Activated CD4-positive, alpha-beta memory T cell treated with anti-CD3 and anti-CD28 coated beads for 36 hours (primary cell): ENCODE data around the gene OR1A1. TPM values are rescaled to one million over a fixed set of nuclear protein-coding genes. Genes with fewer than 3 reads are reported as not detected.
A peak's percentile ranks its signal among the peaks of the same experiment; 100 is the strongest.
"Not testable (repeated sequence)": the region's sequence is repeated elsewhere in the genome, so short reads cannot be mapped to it uniquely, and the experiment has no call there.

Source experiments
- CTCF ChIA-PET: fragments of 350-600 bp; sonication (Branson Sonifier 250); formaldehyde crosslinking; loops from one replicate; lab custom pipeline; 2021; ENCODE audit warnings: antibody characterized with exemption, inconsistent platforms; lab: Charles Lee
- POLR2A ChIA-PET: fragments of 350-600 bp; sonication (Branson Sonifier 250); formaldehyde crosslinking; loops from one replicate; lab custom pipeline; 2021; ENCODE audit warnings: antibody characterized with exemption; lab: Charles Lee
- DNase-seq: peaks from one replicate; pipeline ENCODE4 v3.0.0-alpha.2; 2020
- H3K27ac Mint-ChIP-seq: one replicate; pipeline ENCODE4 v1.8.0; 2021; ENCODE audit warnings: mixed read lengths
- H3K27me3 Mint-ChIP-seq: one replicate; pipeline ENCODE4 v1.8.0; 2021; ENCODE audit warnings: mixed read lengths
- H3K36me3 Mint-ChIP-seq: one replicate; pipeline ENCODE4 v1.8.0; 2021; ENCODE audit warnings: mixed read lengths
- H3K4me1 Mint-ChIP-seq: one replicate; pipeline ENCODE4 v1.8.0; 2021; ENCODE audit warnings: low read depth, mixed read lengths
- H3K4me3 Mint-ChIP-seq: one replicate; pipeline ENCODE4 v1.8.0; 2021; ENCODE audit warnings: mild to moderate bottlenecking, mixed read lengths
- H3K9me3 Mint-ChIP-seq: one replicate; pipeline ENCODE4 v1.8.0; 2021; ENCODE audit warnings: mixed read lengths
- intact Hi-C: fragments of 100-400 bp; cut with micrococcal nuclease; formaldehyde crosslinking; loops from one replicate; pipeline ENCODE4 v1.15.1; 2023
- total RNA-seq, 2 experiments: library from RNA; stranded (reverse); gene quantifications; one replicate each; pipeline ENCODE4 v1.2.3, GENCODE V29; 2021

The OR1A1 gene, protein sequence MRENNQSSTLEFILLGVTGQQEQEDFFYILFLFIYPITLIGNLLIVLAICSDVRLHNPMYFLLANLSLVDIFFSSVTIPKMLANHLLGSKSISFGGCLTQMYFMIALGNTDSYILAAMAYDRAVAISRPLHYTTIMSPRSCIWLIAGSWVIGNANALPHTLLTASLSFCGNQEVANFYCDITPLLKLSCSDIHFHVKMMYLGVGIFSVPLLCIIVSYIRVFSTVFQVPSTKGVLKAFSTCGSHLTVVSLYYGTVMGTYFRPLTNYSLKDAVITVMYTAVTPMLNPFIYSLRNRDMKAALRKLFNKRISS
- not detected for total RNA-seq

DNA sequence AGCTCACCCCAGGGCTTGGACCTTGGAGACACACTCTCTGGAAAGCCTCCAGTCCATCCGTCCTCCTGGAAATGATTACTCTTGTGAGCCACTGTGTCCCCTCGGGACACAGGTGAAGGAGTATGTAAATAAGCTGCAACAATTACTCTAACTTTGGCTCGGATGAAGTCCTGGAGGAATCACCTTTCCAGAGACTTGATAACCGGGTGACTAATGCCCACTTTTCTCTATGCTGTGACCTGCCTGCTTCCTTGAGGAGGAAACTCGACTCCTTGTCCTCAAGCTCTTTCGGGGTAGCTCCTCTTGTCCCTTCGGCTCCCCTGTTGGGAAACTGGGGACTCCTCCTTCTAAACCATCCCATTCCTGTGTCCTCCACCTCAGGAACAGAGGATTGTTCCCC, at the start of gene OR1A1:
Gene OR1A1, plus strand, starts transcription at position 301 of the 400 bp plus-strand sequence. CDS start 7,954 bp downstream, outside the sequence.
- Mint-ChIP-seq H3K27me3 (peaks cover 10% of the 10 kb centered on the region), H3K4me1 (no peaks in the 10 kb centered on the region), H3K36me3 (no peaks in the 10 kb centered on the region), H3K27ac (no peak within 1 kb of the TSS), H3K4me3 (no peak within 1 kb of the TSS), H3K9me3 (peaks cover 6% of the 10 kb centered on the region)
- intact Hi-C loops, result no loop called here
- DNase-seq, result no peak
- ChIA-PET POLR2A (interaction anchor here (0.7 kb wide), 1 partner anchor 188 kb away, joined by 3 read pairs; no protein-coding TSS in a partner anchor), CTCF (no interaction called here)

DNA sequence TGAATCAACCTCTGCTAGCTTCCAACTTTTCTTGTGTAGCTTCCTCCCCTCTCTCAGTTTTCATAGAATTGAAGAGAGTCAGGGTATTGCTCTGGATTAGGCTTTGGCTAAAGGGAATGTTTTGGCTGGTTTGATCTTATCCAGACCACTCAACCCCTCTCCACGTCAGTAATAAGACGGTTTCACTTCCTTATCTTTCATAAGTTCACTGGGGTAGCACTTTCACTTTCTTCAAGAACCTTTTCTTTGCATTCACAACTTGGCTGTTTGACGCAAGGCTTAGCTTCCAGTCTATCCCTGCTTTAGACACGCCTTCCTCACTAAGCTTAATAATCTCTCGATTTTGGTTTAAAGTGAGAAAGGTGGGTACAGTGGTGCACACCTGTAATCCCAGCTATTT, 39.9 kb upstream of the OR1A1 start:
- peaks cover 2% of the 10 kb centered on the region for H3K4me1 Mint-ChIP-seq
- intact Hi-C loops, result no loop called here
- DNase-seq, result no peak
- H3K9me3 Mint-ChIP-seq, result peaks cover 9% of the 10 kb centered on the region
- H3K27ac Mint-ChIP-seq, result no peak overlapping the region
- H3K36me3 Mint-ChIP-seq, result peaks cover 3% of the 10 kb centered on the region
- ChIA-PET CTCF (no interaction called here), POLR2A (no interaction called here)
- H3K27me3 Mint-ChIP-seq, result peaks cover 13% of the 10 kb centered on the region
- no peak overlapping the region for H3K4me3 Mint-ChIP-seq

DNA sequence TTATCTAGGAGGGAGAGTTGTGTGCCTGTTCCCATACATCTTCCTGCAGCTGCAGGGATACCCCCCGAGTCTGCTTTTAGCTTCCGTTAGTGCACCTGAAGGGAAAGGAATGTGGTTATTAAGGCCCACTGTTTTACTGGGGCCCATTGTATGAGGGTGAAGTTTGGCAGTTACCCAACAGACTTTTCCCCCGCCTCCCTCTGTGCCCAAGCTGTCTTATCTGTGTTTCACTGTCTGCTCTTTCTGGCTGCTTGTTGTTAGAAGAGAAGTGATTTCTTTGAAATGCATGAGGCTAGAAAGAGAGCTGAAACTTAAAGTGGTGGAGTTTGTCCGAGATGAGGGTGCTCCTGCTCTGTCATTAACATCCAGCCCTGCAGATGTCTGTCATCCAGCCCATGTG, 17.5 kb upstream of the OR1A1 start:
- Mint-ChIP-seq H3K36me3 (no peaks in the 10 kb centered on the region), H3K4me3 (no peak overlapping the region), H3K27me3 (peaks cover 10% of the 10 kb centered on the region), H3K4me1 (no peaks in the 10 kb centered on the region), H3K9me3 (no peaks in the 10 kb centered on the region), H3K27ac (no peak overlapping the region)
- intact Hi-C loops, result no loop called here
- DNase-seq, result no peak
- ChIA-PET POLR2A (no interaction called here), CTCF (no interaction called here)

DNA sequence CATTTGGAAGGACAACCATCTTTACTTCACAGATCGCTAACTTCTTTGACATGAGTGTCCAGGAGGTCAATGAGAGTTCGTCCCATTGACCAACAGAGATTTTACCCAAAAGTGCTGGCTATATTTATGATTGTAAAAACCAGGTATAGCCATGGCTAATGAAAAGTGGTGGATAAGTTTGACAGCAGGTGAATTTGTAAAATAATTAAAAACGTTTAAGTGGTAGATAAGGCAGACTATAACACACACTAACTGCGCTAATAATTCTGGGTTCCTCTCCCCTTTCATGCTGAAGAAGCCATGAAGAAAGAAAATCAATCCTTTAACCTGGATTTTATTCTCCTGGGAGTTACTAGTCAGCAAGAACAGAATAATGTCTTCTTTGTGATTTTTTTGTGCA, 10.2 kb upstream of the OR1A1 start, which contains the start of gene OR1A2:
Gene OR1A2, plus strand, starts transcription at position 301 of the 400 bp plus-strand sequence. Its CDS starts 0 bp downstream, at position 301.
- no peaks in the 10 kb centered on the region for H3K4me1 Mint-ChIP-seq

DNA sequence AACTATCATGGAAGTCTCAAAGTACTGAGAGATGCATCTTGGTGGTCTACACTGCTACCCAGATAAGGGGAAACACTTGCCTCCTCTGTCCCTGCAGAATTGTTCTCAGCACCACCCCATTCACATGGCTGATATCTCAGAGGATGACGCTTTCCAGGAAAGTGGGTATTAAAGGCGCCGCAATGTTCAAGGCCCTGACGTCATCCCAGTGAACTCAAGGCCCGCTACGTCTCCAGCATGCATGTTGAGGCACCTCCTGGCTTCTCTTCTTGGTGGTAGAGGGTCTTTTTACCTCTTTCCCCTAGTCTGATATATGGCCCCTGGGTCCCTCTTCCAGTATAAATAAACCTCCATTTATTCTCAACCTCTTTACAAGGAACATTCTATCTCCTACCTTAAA, 1.0 kb downstream of the OR1A1 start:
- H3K4me1 Mint-ChIP-seq, result no peaks in the 10 kb centered on the region
- ChIA-PET POLR2A (no interaction called here), CTCF (no interaction called here)
- H3K9me3 Mint-ChIP-seq, result peaks cover 6% of the 10 kb centered on the region
- no peak overlapping the region for H3K27ac Mint-ChIP-seq
- DNase-seq, result no peak
- no peak overlapping the region for H3K4me3 Mint-ChIP-seq
- intact Hi-C loops, result no loop called here
- H3K36me3 Mint-ChIP-seq, result no peaks in the 10 kb centered on the region
- peaks cover 10% of the 10 kb centered on the region for H3K27me3 Mint-ChIP-seq

More for the DNA sequence above, 10.2 kb upstream of the OR1A1 start, which contains the start of gene OR1A2:
- POLR2A ChIA-PET, result no interaction called here
- peaks cover 28% of the 10 kb centered on the region for H3K27me3 Mint-ChIP-seq
- DNase-seq, result no peak
- no peaks in the 10 kb centered on the region for H3K36me3 Mint-ChIP-seq
- CTCF ChIA-PET, result no interaction called here
- peaks cover 12% of the 10 kb centered on the region for H3K9me3 Mint-ChIP-seq
- no peak within 1 kb of the TSS for H3K4me3 Mint-ChIP-seq
- intact Hi-C loops, result no loop called here
- no peak within 1 kb of the TSS for H3K27ac Mint-ChIP-seq

DNA sequence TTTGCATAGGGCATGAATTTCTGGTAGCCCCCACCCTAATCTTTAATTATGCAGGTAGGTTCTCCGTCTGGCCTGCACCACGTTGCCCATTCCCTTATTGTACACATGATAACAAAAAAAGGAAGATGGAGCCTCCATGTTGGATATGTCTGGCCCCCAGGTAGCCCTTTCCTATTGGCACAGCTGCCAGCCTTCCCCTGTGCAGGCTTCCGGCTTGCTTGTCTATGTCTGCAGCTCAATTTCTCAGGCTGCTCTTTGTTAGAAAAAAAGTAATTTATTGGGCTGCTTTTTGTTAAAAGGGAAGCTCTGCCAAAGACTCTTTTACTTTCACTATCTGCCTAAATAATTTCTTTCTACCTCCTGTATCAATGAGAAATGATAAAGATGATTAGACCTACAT, 5.5 kb downstream of the OR1A1 start:
- intact Hi-C loops, result no loop called here
- peaks cover 5% of the 10 kb centered on the region for H3K9me3 Mint-ChIP-seq
- no peak overlapping the region for H3K27ac Mint-ChIP-seq
- H3K27me3 Mint-ChIP-seq, result peaks cover 15% of the 10 kb centered on the region
- no peak overlapping the region for H3K4me3 Mint-ChIP-seq
- ChIA-PET POLR2A (no interaction called here), CTCF (no interaction called here)
- no peaks in the 10 kb centered on the region for H3K36me3 Mint-ChIP-seq
- no peaks in the 10 kb centered on the region for H3K4me1 Mint-ChIP-seq
- DNase-seq, result no peak

DNA sequence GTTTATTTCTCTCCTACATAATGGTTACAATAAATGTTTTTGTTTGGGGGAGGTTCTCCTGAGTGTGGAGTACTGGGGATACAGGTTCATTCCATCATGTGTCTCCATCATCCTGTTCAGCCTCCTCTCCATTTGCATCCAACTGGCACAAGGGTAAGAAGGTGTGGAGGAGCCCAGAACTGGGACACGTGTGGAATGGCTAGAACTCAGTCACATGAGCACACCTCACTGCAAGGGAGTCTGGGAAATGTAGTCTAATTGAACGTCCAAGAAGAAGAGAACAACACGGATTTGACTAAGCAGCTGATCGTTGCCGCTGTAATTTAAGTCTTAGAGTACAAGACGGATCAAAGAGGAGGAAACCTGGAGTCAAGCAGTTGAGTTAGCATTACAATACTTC, 6.1 kb downstream of the OR1A1 start:
- H3K9me3 Mint-ChIP-seq, result peaks cover 10% of the 10 kb centered on the region
- no peak for DNase-seq
- intact Hi-C loops, result no loop called here
- POLR2A ChIA-PET, result no interaction called here
- H3K4me3 Mint-ChIP-seq, result no peak overlapping the region
- H3K27me3 Mint-ChIP-seq, result peaks cover 16% of the 10 kb centered on the region
- CTCF ChIA-PET, result no interaction called here
- no peaks in the 10 kb centered on the region for H3K36me3 Mint-ChIP-seq
- no peaks in the 10 kb centered on the region for H3K4me1 Mint-ChIP-seq
- H3K27ac Mint-ChIP-seq, result no peak overlapping the region

DNA sequence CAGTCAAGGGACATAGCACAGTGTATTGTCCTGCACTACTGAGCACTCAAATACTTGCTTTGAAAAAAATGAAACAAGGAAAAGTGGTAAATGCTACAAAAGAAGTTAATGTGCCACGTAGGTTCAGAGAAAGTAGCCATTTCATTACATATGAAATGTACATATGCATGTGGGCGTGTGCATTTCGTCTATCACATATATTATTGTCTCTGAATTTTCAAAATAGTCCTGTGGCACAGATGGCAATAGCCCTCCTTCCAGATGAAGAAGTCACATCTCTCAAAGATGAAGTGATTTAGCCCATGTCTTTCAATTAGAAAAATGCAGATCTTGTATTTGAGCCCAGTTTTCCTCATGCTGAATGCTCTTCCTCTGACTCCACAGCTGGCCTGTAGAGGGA, 12.5 kb downstream of the OR1A1 start:
- DNase-seq, CTCF ChIA-PET, intact Hi-C loops, H3K4me3 Mint-ChIP-seq, POLR2A ChIA-PET, H3K27ac Mint-ChIP-seq, H3K36me3 Mint-ChIP-seq: not testable (repeated sequence)
- H3K9me3 Mint-ChIP-seq, result peaks cover 13% of the 10 kb centered on the region
- H3K4me1 Mint-ChIP-seq, result peaks cover 14% of the 10 kb centered on the region
- peaks cover 10% of the 10 kb centered on the region for H3K27me3 Mint-ChIP-seq

DNA sequence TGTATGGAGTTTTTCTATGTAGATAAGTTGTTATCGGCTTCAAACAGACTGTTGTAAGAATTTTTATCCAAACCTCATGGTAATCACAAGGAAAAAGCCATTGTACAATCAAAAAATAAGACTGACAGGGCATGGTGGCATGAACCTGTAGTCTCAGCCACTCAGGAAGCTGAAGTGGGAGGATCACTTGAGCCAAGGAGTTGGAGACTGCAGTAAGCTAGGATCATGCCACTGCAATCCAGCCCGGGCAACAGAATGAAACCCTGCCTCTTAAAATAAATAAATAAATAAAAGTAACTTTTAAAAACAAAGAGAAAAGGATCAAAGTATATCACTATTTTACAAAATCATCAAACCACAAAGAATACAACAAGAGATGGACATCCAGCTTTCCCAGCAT, 14.4 kb downstream of the OR1A1 start:
- no peak for DNase-seq
- Mint-ChIP-seq H3K9me3 (peaks cover 13% of the 10 kb centered on the region), H3K27me3 (peaks cover 5% of the 10 kb centered on the region), H3K4me3 (no peak overlapping the region), H3K4me1 (peaks cover 14% of the 10 kb centered on the region), H3K27ac (no peak overlapping the region), H3K36me3 (no peaks in the 10 kb centered on the region)
- ChIA-PET CTCF (no interaction called here), POLR2A (no interaction called here)
- intact Hi-C loops, result no loop called here

DNA sequence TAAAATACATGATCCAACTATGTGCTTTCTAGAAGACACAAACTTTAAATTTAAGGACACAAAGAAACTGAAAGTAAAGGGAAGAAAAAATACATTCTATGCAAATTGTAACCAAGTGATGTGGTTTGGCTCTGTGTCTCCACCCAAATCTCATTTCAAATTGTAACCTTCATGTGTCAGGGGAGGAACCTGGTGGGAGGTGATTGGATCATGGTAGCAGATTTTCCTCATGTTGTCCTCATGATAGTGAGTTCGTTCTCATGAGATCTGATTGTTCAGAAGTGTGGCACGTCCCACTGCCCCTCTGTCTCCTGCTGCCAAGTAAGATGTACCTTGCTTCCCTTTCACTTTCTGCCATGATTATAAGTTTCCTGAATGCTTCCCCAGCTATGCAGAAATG, 15.0 kb downstream of the OR1A1 start:
- peak overlapping the region; percentile 38 for H3K27ac Mint-ChIP-seq
- intact Hi-C loops, result no loop called here
- POLR2A ChIA-PET, result no interaction called here
- H3K36me3 Mint-ChIP-seq, result no peaks in the 10 kb centered on the region
- H3K4me3 Mint-ChIP-seq, result peak overlapping the region; percentile 60
- H3K9me3 Mint-ChIP-seq, result peaks cover 9% of the 10 kb centered on the region
- H3K27me3 Mint-ChIP-seq, result peaks cover 4% of the 10 kb centered on the region
- DNase-seq, result no peak
- CTCF ChIA-PET, result no interaction called here
- peaks cover 14% of the 10 kb centered on the region for H3K4me1 Mint-ChIP-seq

DNA sequence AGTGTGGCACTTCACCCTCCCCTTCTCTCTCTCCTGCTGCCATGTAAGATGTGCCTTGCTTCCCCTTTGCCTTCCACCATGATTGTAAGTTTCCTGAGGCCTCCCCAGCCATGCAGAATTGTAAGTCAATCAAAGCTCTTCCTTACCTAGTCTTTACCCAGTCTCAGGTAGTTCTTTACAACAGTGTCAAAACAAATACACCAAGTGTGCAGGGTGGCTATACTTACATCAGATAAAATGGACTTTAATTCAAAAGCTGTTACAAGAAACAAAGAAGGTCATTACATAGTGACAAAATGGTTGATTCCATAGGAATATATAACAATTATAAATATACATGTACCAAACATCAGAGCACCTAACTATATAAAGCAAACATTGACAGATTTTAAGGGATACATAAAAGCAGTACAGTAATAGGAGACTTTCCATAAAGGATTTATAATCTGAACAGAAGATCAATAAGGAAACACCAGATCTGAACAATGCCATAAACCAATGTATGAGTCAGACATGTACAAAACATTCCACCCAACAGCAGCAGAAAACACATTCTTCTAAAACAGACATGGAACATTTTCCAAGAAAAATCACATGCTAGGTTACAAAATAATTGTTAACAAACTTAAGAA, 17.4 kb downstream of the OR1A1 start:
- DNase-seq, CTCF ChIA-PET, H3K27me3 Mint-ChIP-seq, H3K27ac Mint-ChIP-seq, POLR2A ChIA-PET, H3K9me3 Mint-ChIP-seq, H3K36me3 Mint-ChIP-seq, H3K4me3 Mint-ChIP-seq, intact Hi-C loops: not testable (repeated sequence)
- peaks cover 14% of the 10 kb centered on the region for H3K4me1 Mint-ChIP-seq

DNA sequence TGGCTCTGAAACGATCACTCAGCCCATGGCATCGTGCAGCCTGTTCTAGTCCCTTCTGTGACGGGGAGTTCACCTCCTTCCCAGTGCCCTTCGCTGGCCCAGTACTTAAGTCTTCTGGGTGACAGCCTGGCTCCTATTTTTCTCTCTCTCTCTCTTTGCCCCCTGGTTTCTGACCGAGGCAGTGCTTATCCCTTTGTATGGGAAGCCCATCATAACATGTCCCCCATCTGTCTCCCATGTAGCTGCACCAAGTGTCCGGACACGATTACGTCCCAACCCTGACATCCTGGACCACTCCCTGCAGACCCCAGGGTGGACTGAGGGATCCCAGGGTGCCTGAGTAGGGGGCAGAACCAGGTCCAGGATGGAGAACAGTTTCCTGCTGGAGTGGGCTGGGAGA, 24.8 kb downstream of the OR1A1 start:
- CTCF ChIA-PET, POLR2A ChIA-PET, H3K27me3 Mint-ChIP-seq, H3K9me3 Mint-ChIP-seq, H3K27ac Mint-ChIP-seq, H3K4me1 Mint-ChIP-seq, DNase-seq, H3K4me3 Mint-ChIP-seq, intact Hi-C loops, H3K36me3 Mint-ChIP-seq: not testable (repeated sequence)

DNA sequence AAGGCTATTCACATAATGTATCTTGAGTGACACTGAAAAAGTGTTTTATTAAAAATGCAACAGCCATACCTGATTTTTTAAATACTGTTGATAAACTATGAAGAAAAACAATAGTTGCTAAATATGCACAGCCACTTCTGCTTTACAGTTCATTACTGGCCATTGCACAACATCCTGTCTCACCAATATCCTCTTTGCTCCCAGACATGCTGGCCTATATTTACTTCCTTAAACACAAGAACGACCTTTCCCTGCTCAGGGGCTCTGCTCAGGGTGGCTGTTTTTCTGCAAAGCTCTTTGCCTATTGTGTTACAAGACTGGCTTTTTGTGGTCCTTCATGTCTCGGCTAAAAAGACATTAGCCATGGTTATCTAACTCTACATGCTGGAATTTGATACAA, 31.2 kb downstream of the OR1A1 start:
- H3K36me3 Mint-ChIP-seq, H3K27me3 Mint-ChIP-seq, H3K4me1 Mint-ChIP-seq, H3K4me3 Mint-ChIP-seq, H3K9me3 Mint-ChIP-seq, POLR2A ChIA-PET, DNase-seq, intact Hi-C loops, CTCF ChIA-PET, H3K27ac Mint-ChIP-seq: not testable (repeated sequence)
